Measurements from ENCODE around the gene MRPS6.

DNA sequence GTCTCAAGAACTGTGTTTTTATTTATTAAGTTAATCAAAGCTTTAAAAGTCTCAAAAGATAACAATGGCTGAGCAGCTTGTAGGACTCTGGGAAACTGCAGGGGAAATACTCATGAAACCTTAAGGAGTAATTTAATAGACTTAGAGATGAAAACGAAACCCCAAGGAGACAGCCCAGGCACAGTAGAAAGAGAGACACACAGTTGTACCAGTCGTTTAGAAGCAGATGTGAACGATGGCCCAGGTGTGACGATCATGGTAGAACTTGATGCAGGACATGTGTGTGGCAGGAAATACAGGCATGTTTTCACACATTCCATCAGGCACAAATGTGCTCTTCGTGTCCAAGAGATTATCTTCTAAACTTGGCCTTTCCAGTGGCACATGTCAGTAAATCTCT is 21.2 kb upstream of the MRPS6 start:
- no peak for TF ChIP-seq EZH2 (IDR thresholded peaks at IDR 0.05; ENCODE audit: borderline replicate concordance, low read depth, low read length, poor library complexity, severe bottlenecking)
- TF ChIP-seq, protein P1, sequence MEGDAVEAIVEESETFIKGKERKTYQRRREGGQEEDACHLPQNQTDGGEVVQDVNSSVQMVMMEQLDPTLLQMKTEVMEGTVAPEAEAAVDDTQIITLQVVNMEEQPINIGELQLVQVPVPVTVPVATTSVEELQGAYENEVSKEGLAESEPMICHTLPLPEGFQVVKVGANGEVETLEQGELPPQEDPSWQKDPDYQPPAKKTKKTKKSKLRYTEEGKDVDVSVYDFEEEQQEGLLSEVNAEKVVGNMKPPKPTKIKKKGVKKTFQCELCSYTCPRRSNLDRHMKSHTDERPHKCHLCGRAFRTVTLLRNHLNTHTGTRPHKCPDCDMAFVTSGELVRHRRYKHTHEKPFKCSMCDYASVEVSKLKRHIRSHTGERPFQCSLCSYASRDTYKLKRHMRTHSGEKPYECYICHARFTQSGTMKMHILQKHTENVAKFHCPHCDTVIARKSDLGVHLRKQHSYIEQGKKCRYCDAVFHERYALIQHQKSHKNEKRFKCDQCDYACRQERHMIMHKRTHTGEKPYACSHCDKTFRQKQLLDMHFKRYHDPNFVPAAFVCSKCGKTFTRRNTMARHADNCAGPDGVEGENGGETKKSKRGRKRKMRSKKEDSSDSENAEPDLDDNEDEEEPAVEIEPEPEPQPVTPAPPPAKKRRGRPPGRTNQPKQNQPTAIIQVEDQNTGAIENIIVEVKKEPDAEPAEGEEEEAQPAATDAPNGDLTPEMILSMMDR (conservative IDR thresholded peaks at IDR 0.05; ENCODE audit: low read depth, low read length), result no peak
